Superior temporal gyrus (tissue), 1 donor: ENCODE results near the gene COX4I1.
"Not testable (repeated sequence)": the region's sequence is repeated elsewhere in the genome, so short reads cannot be mapped to it uniquely, and the experiment has no call there.

ENCODE experiments used
- DNase-seq: peaks from one replicate; pipeline ENCODE4 v3.0.0-alpha.2; 2016; ENCODE audit errors: extremely low spot score

COX4I1 gene

GRCh38 chr16:85824161-85825135 lies 25.0 kb downstream of the COX4I1 start:
- DNase-seq: no peak

GRCh38 chr16:85825326-85825725 lies 25.8 kb downstream of the COX4I1 start:
- DNase-seq: no peak

GRCh38 chr16:85826686-85827247 lies 27.3 kb downstream of the COX4I1 start:
- DNase-seq: no peak

- DNase-seq: no peak
These were observed 28.7 kb downstream of the COX4I1 start for GRCh38 chr16:85828166-85828565.

GRCh38 chr16:85829171-85829719 lies 29.8 kb downstream of the COX4I1 start:
- no peak for DNase-seq

- DNase-seq: no peak
These were observed 30.4 kb downstream of the COX4I1 start for GRCh38 chr16:85829751-85830445.

- DNase-seq: no peak
These were observed 31.3 kb downstream of the COX4I1 start for GRCh38 chr16:85830821-85831220.

GRCh38 chr16:85832570-85833218 lies 33.2 kb downstream of the COX4I1 start:
- DNase-seq: no peak

- no peak for DNase-seq
These were observed 33.9 kb downstream of the COX4I1 start for GRCh38 chr16:85833219-85833920.

GRCh38 chr16:85834741-85835140 lies 35.2 kb downstream of the COX4I1 start:
- DNase-seq: no peak

GRCh38 chr16:85835227-85835751 lies 35.8 kb downstream of the COX4I1 start:
- no peak for DNase-seq

GRCh38 chr16:85835956-85836705 lies 36.6 kb downstream of the COX4I1 start:
- no peak for DNase-seq

- DNase-seq: no peak
These were observed 37.4 kb downstream of the COX4I1 start for GRCh38 chr16:85836706-85837582.

GRCh38 chr16:85837654-85838053 lies 38.2 kb downstream of the COX4I1 start:
- DNase-seq: not testable (repeated sequence)

GRCh38 chr16:85838381-85838780 lies 38.9 kb downstream of the COX4I1 start:
- no peak for DNase-seq

GRCh38 chr16:85838876-85839585 lies 39.5 kb downstream of the COX4I1 start:
- no peak for DNase-seq

GRCh38 chr16:85839681-85840240 lies 40.3 kb downstream of the COX4I1 start:
- DNase-seq: no peak

GRCh38 chr16:85840395-85840794 lies 40.9 kb downstream of the COX4I1 start:
- no peak for DNase-seq
